ENCODE measurements around the gene RASSF4. TPM values are rescaled to one million over a fixed set of nuclear protein-coding genes. Genes with fewer than 3 reads are reported as not detected.
A peak's percentile ranks its signal among the peaks of the same experiment; 100 is the strongest.

Gene RASSF4
- total and polyA plus RNA-seq, 4 donors: 19.5 to 55.4 (median 41.6) TPM

GRCh38 chr10:44951576-44952226 lies 7.9 kb upstream of the RASSF4 start:
- 86 to 88% methylated on average over 7 of the region's 7 CpGs for WGBS, 2 donors
- no peak overlapping the region for H3K9ac ChIP-seq (ENCODE audit: insufficient read depth in 1 of 2, low read length in 2 of 2)
- H3K9me3 ChIP-seq (ENCODE audit: control insufficient read depth in 4 of 4, insufficient read depth in 3 of 4, low read length in 3 of 4): no peaks in the 10 kb centered on the region
- TF ChIP-seq CTCF (IDR thresholded peaks at IDR 0.05; ENCODE audit: control extremely low read depth, extremely low read depth): no peak
- no peaks in the 10 kb centered on the region for H3K27me3 ChIP-seq (ENCODE audit: control insufficient read depth in 3 of 3, insufficient read depth in 3 of 3, low read length in 2 of 3)
- DNase-seq (peak in 2 of 3 donors; percentile 68 to 77), ATAC-seq (ENCODE audit: insufficient read depth, low FRiP score) (no peak)
- no peak overlapping the region for H3K4me3 ChIP-seq
- H3K4me1 ChIP-seq (ENCODE audit: control insufficient read depth in 5 of 5, insufficient read depth in 5 of 5, low read length in 5 of 5): peaks cover 0 to 28% (median 12%) of the 10 kb centered on the region in 5 donors
- no peak overlapping the region for H3K27ac ChIP-seq (ENCODE audit: low read depth in 1 of 2, low read length in 1 of 2)
- H3K36me3 ChIP-seq (ENCODE audit: control insufficient read depth in 4 of 4, insufficient read depth in 4 of 4, low read length in 4 of 4): peaks cover 0 to 2% (median under 1%) of the 10 kb centered on the region in 4 donors

GRCh38 chr10:44952779-44953231 lies 6.8 kb upstream of the RASSF4 start:
- TF ChIP-seq CTCF (IDR thresholded peaks at IDR 0.05; ENCODE audit: control extremely low read depth, extremely low read depth): no peak
- peaks cover 2 to 28% (median 16%) of the 10 kb centered on the region in 5 donors for H3K4me1 ChIP-seq (ENCODE audit: control insufficient read depth in 5 of 5, insufficient read depth in 5 of 5, low read length in 5 of 5)
- H3K27ac ChIP-seq (ENCODE audit: low read depth in 1 of 2, low read length in 1 of 2): no peak overlapping the region
- 57 to 80% methylated on average over 2 of the region's 2 CpGs for WGBS, 2 donors
- H3K9ac ChIP-seq (ENCODE audit: insufficient read depth in 1 of 2, low read length in 2 of 2): no peak overlapping the region
- ATAC-seq (ENCODE audit: insufficient read depth, low FRiP score): no peak
- DNase-seq: no peak
- H3K27me3 ChIP-seq (ENCODE audit: control insufficient read depth in 3 of 3, insufficient read depth in 3 of 3, low read length in 2 of 3): no peaks in the 10 kb centered on the region
- no peaks in the 10 kb centered on the region for H3K9me3 ChIP-seq (ENCODE audit: control insufficient read depth in 4 of 4, insufficient read depth in 3 of 4, low read length in 3 of 4)
- H3K4me3 ChIP-seq: no peak overlapping the region
- peaks cover 0 to 3% (median under 1%) of the 10 kb centered on the region in 4 donors for H3K36me3 ChIP-seq (ENCODE audit: control insufficient read depth in 4 of 4, insufficient read depth in 4 of 4, low read length in 4 of 4)

GRCh38 chr10:44954042-44954441 lies 5.6 kb upstream of the RASSF4 start:
- Histone ChIP-seq H3K4me3 (no peak overlapping the region), H3K27ac (ENCODE audit: low read depth in 1 of 2, low read length in 1 of 2) (no peak overlapping the region), H3K4me1 (ENCODE audit: control insufficient read depth in 5 of 5, insufficient read depth in 5 of 5, low read length in 5 of 5) (peaks cover 2 to 29% (median 24%) of the 10 kb centered on the region in 5 donors), H3K9ac (ENCODE audit: insufficient read depth in 1 of 2, low read length in 2 of 2) (no peak overlapping the region), H3K9me3 (ENCODE audit: control insufficient read depth in 4 of 4, insufficient read depth in 3 of 4, low read length in 3 of 4) (no peaks in the 10 kb centered on the region), H3K27me3 (ENCODE audit: control insufficient read depth in 3 of 3, insufficient read depth in 3 of 3, low read length in 2 of 3) (no peaks in the 10 kb centered on the region), H3K36me3 (ENCODE audit: control insufficient read depth in 4 of 4, insufficient read depth in 4 of 4, low read length in 4 of 4) (peaks cover 0 to 3% (median under 1%) of the 10 kb centered on the region in 4 donors)
- no peak for DNase-seq
- no peak for ATAC-seq (ENCODE audit: insufficient read depth, low FRiP score)
- TF ChIP-seq CTCF (IDR thresholded peaks at IDR 0.05; ENCODE audit: control extremely low read depth, extremely low read depth): no peak
